Stimulated activated CD4-positive, alpha-beta T cell treated with anti-CD3 and anti-CD28 coated beads, Interleukin-15, amount 100 ng/mL, for 1 hour (primary cell): Measurements from ENCODE around the gene GALNT18.

Experiments used
- DNase-seq, 2 donors: peaks; one replicate each; pipeline ENCODE4 v3.0.0-alpha.2; 2020; ENCODE audit warnings: low read depth in 1 of 2, low spot score in 1 of 2

Gene GALNT18

GRCh38 chr11:11414996-11415395 is 206.8 kb downstream of the GALNT18 start:
- DNase-seq: no peak

GRCh38 chr11:11413776-11414175 is 208.0 kb downstream of the GALNT18 start:
- no peak for DNase-seq

- DNase-seq: no peak
Measured at GRCh38 chr11:11411401-11411985, 210.3 kb downstream of the GALNT18 start.

- DNase-seq: no peak
Measured at GRCh38 chr11:11409901-11410300, 211.9 kb downstream of the GALNT18 start.

GRCh38 chr11:11409224-11409623 is 212.6 kb downstream of the GALNT18 start:
- no peak for DNase-seq

DNA sequence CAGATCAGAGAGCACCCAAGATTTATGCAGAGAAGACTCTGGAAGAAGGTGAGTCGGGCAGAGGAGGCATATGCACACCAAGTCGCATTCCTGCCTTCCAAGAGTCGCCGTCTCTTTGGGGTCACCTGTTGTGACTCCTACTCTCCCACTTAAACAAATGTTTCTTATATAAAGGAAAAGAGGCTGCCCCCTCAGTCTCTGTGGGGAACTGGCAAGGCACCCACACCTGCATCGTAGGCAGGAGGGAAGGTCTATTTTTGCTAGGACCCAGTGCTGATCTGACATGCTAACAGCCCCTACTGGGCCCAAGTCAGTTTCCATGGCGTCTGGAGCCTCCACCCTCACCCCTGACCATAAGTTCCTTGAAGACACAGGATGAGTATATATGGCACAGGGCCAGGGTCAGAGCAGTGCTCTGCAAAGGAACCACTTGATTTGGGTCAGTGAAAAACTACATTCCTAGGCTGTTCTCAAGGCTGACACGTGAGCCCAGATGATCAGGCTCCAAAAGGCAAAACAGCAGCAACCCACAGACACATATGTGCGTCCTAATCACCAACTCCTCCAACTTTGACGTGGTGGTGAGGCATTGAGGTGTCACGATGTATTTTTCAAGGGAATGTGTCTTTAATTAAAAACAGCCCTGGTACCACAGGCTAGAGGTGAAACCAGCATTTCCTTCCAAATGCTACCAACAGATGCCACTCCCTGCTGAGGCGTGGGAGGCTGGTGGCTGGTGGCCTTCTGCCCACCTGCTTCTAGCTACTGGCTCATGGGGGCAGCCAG is 213.2 kb downstream of the GALNT18 start:
- DNase-seq: no peak

- no peak for DNase-seq
Measured at GRCh38 chr11:11407763-11408084, 214.1 kb downstream of the GALNT18 start.

DNA sequence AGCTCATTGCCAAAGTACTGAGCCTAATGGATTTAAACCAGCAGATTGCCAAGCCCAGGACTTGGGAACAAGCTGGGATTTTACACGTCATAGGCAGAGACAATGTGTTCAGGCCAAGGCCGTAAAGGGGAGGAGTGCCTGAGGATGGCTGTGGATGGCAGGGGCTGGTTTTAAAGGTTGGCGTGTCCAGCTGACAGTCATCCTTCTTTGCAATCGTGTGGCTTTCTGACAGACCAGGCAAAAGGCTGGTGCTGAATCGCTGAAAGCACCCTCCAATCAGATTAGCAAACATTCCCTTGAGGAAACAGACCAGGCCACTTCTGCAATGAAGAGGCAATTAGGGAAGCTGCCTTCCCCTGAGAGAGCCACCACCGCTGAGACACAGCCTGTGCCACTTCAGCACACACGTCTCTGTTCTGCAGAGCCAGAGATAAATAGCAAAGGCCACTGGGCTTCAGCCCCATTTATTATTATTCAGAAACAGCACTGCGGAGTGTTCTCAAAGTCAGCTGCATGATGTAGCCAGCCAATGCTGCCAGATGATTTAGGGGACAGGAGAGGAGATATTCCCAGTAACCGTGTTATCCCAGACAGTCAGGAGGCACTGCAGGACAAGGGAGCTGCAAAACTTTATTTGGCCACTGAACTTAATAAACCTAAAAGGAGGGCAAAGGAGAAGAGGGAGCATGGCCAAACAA is 214.6 kb downstream of the GALNT18 start:
- no peak for DNase-seq

DNA sequence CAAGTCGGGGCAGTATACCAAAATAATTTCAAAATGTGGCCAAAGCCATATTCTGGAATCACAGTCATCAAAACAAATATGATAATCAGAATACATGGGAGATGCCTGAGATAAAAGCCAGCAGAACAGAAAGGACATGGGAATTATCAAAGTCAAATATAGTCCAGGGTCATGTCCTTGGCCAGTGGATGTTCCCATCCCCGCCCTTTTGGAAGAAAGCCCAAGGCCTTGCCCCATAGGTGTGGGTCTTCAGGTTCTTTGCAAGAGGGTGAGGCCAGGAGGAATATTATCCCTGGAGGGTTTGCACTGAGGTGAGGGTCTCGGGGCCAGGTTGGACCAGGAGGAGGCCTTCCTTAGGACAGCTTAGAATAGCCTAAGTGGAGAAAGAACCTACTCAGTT is 215.2 kb downstream of the GALNT18 start:
- no peak for DNase-seq

- DNase-seq: no peak
Measured at GRCh38 chr11:11403763-11404725, 217.8 kb downstream of the GALNT18 start.

- DNase-seq: no peak
Measured at GRCh38 chr11:11401960-11402535, 219.8 kb downstream of the GALNT18 start.

DNA sequence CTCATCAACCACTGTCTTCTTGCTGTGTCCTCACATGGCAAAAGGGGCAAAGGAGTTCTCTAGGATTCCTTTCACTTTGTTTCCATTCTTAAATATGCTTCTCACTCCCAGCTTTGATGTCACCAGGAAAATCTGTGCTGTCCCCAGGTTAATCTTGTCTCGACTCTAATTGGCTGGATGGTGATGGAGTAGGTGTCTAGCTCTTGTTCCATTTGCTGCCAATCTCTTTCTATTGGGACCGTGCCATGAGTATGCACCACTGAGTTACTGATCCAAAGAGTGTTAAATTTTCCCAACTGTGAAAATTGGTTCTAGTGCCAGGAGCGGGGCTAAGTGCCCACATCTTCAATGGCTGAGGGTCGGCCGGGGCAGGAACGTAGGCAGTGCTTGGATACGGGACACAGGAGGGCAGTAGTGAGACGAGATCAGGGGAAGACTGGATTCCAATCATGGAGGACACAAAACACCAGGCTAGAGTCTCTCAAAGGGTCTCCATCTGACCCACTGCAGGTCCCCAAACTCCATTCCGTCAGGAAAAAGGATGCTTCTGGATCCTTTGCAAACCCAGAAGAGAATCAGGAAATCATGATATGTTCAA is 221.1 kb downstream of the GALNT18 start:
- no peak for DNase-seq

- DNase-seq: no peak
Measured at GRCh38 chr11:11400121-11400520, 221.7 kb downstream of the GALNT18 start.

DNA sequence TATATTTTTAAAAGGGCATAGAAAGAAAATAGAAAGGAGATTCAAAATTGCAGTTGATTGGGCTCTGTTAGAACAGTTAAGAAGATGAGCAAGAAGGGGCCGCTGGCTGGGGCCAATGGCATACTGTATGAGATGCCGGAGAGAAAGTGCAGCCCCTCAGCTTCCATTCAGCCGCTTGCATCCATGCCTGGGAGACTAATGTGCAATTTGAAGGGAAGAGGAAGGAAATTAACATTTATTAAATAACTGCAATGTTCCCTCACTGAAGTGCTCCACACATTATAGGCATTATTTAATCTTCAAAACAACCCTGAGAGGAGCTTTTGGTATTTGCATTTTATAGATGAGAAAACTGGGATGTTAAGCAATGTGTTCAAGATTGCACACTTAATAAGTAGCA is 224.0 kb downstream of the GALNT18 start:
- DNase-seq: no peak

- no peak for DNase-seq
Measured at GRCh38 chr11:11397036-11397415, 224.8 kb downstream of the GALNT18 start.

- DNase-seq: no peak
Measured at GRCh38 chr11:11396301-11397035, 225.3 kb downstream of the GALNT18 start.

DNA sequence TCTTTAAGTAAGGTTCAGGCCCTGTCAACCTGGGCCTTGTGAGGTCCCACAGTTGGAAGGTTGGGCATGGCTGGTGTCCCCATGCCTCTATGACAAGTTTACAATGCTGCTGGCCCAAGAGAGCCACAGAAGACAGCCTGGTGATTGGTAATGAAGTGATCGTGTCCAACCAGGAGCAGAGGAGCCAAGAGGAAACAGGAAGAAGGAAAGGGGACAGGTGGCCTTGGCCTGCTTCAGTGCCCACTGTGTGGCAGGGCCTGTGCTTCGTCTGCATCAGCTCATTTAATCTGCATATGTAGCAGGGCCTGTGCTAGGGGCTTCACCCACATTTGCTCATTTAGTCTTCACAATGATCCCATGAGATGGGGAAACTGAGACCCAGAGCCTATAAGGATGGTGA is 226.7 kb downstream of the GALNT18 start:
- DNase-seq: no peak

DNA sequence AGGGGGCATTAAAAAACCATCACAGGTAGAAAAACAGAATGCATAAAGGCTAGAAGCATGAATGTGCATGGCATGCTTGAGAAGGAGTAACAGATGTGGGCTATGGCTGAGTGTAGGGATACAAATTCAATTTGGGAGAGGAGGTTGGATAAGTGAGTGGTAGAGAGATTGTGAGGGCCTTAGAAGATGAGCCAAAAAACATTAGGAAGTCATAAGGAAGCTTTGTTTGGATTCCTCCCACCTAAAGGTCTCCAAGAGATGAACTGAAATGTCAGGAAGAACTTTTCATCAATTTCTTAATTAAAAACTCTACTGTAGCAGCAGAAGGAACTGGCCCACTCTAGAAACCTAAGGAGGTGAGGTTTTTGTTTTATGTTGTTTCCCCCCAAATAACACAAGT is 227.6 kb downstream of the GALNT18 start:
- DNase-seq: no peak

- no peak for DNase-seq
Measured at GRCh38 chr11:11391796-11392463, 229.9 kb downstream of the GALNT18 start.
